Measurements from ENCODE around the gene METTL25B. TPM values are rescaled to one million over a fixed set of nuclear protein-coding genes. Genes with fewer than 3 reads are reported as not detected.

The METTL25B gene
- total and polyA plus RNA-seq, 2 of the 13 experiments (the other 11 are each of a cell fraction or from before 2014, with no cell fraction given) = 11.9 to 24.0 TPM

DNA sequence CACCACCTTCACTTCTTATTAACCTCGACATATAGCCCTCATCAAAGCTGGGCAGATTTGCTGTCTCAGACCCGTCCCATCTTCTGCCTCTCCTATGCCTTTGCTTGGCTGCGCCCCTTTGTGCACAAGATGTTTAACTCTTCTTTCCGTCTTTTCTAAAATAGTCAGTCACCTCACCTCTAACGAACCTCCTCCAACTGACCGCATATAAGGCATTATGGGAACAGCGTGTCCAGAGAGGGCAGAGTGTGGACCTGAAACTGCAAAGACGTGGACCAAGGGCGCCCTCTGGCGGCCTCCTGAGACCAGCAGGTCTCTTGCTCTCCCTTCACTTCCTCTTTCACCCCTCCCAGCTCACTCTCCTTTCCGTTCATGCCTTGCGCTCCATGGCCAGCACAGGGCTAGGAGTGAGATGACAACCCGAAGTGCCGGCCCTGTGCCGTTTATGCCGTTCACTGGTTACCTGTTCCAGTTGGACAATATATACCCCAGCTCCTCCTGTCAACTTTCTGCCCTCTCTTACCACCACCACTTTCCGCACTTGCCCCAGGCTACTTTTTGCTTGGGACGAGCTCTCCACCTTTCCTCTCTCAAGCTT is 2.5 kb upstream of the METTL25B start (continued):
- TF ChIP-seq, protein P1, sequence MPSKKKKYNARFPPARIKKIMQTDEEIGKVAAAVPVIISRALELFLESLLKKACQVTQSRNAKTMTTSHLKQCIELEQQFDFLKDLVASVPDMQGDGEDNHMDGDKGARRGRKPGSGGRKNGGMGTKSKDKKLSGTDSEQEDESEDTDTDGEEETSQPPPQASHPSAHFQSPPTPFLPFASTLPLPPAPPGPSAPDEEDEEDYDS (CRISPR knock-in tag; IDR thresholded peaks at IDR 0.05) = no peak
- TF ChIP-seq, protein P2, sequence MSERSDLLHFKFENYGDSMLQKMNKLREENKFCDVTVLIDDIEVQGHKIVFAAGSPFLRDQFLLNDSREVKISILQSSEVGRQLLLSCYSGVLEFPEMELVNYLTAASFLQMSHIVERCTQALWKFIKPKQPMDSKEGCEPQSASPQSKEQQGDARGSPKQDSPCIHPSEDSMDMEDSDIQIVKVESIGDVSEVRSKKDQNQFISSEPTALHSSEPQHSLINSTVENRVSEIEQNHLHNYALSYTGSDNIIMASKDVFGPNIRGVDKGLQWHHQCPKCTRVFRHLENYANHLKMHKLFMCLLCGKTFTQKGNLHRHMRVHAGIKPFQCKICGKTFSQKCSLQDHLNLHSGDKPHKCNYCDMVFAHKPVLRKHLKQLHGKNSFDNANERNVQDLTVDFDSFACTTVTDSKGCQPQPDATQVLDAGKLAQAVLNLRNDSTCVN (CRISPR knock-in tag; IDR thresholded peaks at IDR 0.05; ENCODE audit: borderline replicate concordance) = peak; percentile 80; the same call in 1 of the 2 replicates
- peak; percentile 78 for TF ChIP-seq ELF1 (CRISPR knock-in tag; IDR thresholded peaks at IDR 0.05)
- no peak for TF ChIP-seq ZFP82 (CRISPR knock-in tag; IDR thresholded peaks at IDR 0.05; ENCODE audit: borderline replicate concordance)
- TF ChIP-seq GFI1 (CRISPR knock-in tag; IDR thresholded peaks at IDR 0.05; ENCODE audit: borderline replicate concordance) = no peak
- TF ChIP-seq, protein P3, sequence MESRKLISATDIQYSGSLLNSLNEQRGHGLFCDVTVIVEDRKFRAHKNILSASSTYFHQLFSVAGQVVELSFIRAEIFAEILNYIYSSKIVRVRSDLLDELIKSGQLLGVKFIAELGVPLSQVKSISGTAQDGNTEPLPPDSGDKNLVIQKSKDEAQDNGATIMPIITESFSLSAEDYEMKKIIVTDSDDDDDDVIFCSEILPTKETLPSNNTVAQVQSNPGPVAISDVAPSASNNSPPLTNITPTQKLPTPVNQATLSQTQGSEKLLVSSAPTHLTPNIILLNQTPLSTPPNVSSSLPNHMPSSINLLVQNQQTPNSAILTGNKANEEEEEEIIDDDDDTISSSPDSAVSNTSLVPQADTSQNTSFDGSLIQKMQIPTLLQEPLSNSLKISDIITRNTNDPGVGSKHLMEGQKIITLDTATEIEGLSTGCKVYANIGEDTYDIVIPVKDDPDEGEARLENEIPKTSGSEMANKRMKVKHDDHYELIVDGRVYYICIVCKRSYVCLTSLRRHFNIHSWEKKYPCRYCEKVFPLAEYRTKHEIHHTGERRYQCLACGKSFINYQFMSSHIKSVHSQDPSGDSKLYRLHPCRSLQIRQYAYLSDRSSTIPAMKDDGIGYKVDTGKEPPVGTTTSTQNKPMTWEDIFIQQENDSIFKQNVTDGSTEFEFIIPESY (CRISPR knock-in tag; IDR thresholded peaks at IDR 0.05) = peak; percentile 40; the same call in 1 of the 2 replicates
- TF ChIP-seq CC2D1A (CRISPR knock-in tag; IDR thresholded peaks at IDR 0.05) = no peak
- peak; percentile 92 for TF ChIP-seq ZSCAN25 (CRISPR knock-in tag; IDR thresholded peaks at IDR 0.05)
- TF ChIP-seq ZNF572 (CRISPR knock-in tag; IDR thresholded peaks at IDR 0.05) = peak; percentile 72; the same call in 1 of the 2 replicates
- TF ChIP-seq, protein P4, sequence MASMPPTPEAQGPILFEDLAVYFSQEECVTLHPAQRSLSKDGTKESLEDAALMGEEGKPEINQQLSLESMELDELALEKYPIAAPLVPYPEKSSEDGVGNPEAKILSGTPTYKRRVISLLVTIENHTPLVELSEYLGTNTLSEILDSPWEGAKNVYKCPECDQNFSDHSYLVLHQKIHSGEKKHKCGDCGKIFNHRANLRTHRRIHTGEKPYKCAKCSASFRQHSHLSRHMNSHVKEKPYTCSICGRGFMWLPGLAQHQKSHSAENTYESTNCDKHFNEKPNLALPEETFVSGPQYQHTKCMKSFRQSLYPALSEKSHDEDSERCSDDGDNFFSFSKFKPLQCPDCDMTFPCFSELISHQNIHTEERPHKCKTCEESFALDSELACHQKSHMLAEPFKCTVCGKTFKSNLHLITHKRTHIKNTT (CRISPR knock-in tag; IDR thresholded peaks at IDR 0.05) = no peak
- TF ChIP-seq, protein P5, sequence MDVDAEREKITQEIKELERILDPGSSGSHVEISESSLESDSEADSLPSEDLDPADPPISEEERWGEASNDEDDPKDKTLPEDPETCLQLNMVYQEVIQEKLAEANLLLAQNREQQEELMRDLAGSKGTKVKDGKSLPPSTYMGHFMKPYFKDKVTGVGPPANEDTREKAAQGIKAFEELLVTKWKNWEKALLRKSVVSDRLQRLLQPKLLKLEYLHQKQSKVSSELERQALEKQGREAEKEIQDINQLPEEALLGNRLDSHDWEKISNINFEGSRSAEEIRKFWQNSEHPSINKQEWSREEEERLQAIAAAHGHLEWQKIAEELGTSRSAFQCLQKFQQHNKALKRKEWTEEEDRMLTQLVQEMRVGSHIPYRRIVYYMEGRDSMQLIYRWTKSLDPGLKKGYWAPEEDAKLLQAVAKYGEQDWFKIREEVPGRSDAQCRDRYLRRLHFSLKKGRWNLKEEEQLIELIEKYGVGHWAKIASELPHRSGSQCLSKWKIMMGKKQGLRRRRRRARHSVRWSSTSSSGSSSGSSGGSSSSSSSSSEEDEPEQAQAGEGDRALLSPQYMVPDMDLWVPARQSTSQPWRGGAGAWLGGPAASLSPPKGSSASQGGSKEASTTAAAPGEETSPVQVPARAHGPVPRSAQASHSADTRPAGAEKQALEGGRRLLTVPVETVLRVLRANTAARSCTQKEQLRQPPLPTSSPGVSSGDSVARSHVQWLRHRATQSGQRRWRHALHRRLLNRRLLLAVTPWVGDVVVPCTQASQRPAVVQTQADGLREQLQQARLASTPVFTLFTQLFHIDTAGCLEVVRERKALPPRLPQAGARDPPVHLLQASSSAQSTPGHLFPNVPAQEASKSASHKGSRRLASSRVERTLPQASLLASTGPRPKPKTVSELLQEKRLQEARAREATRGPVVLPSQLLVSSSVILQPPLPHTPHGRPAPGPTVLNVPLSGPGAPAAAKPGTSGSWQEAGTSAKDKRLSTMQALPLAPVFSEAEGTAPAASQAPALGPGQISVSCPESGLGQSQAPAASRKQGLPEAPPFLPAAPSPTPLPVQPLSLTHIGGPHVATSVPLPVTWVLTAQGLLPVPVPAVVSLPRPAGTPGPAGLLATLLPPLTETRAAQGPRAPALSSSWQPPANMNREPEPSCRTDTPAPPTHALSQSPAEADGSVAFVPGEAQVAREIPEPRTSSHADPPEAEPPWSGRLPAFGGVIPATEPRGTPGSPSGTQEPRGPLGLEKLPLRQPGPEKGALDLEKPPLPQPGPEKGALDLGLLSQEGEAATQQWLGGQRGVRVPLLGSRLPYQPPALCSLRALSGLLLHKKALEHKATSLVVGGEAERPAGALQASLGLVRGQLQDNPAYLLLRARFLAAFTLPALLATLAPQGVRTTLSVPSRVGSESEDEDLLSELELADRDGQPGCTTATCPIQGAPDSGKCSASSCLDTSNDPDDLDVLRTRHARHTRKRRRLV (CRISPR knock-in tag; IDR thresholded peaks at IDR 0.05) = no peak
- no peak for TF ChIP-seq FOXK2 (IDR thresholded peaks at IDR 0.05)
- peak; percentile 79 for TF ChIP-seq ETV5 (CRISPR knock-in tag; IDR thresholded peaks at IDR 0.05; ENCODE audit: borderline replicate concordance)
- TF ChIP-seq POGZ (CRISPR knock-in tag; IDR thresholded peaks at IDR 0.05) = 0 out of 2 replicates have a peak, but pooled peaks have one; percentile 40
- TF ChIP-seq NBN (conservative IDR thresholded peaks at IDR 0.05) = no peak
- TF ChIP-seq ZSCAN12 (CRISPR knock-in tag; IDR thresholded peaks at IDR 0.05) = no peak
- peak; percentile 72 for TF ChIP-seq KAT8 (CRISPR knock-in tag; IDR thresholded peaks at IDR 0.05)
- peak; percentile 31; the same call in 1 of the 2 replicates for TF ChIP-seq MIXL1 (CRISPR knock-in tag; IDR thresholded peaks at IDR 0.05)
- no peak for TF ChIP-seq BRCA1 (CRISPR knock-in tag; IDR thresholded peaks at IDR 0.05)
- TF ChIP-seq FOXC1 (CRISPR knock-in tag; IDR thresholded peaks at IDR 0.05; ENCODE audit: borderline replicate concordance) = 0 out of 2 replicates have a peak, but pooled peaks have one; percentile 24
- no peak for TF ChIP-seq ZNF230 (CRISPR knock-in tag; IDR thresholded peaks at IDR 0.05)
- no peak for TF ChIP-seq RFXANK (CRISPR knock-in tag; IDR thresholded peaks at IDR 0.05)
- TF ChIP-seq TARDBP (CRISPR knock-in tag; IDR thresholded peaks at IDR 0.05) = peak; percentile 39; the same call in 1 of the 2 replicates

All from HepG2 (cell line).